Central memory CD8-positive, alpha-beta T cell (primary cell): ENCODE measurements around the gene RPS4Y1.

Experiments used
- ATAC-seq: fragments of 150-1000 bp; cut with Tn5 transposase; replicated peaks from 2 replicates; pipeline ENCODE4 v1.10.0; 2022; ENCODE audit warnings: mild to moderate bottlenecking, moderate FRiP score, moderate number of reproducible peaks; ENCODE audit not compliant: poor library complexity, severe bottlenecking; ENCODE audit errors: extremely low read depth
- DNase-seq, 2 donors: peaks; one replicate each; pipeline ENCODE4 v3.0.0; 2021; ENCODE audit warnings: low spot score in 2 of 2
- H3K27ac Mint-ChIP-seq: one replicate; pipeline ENCODE4 v1.8.0; 2022; ENCODE audit warnings: low read depth, mild to moderate bottlenecking, moderate library complexity, mixed read lengths
- H3K27me3 Mint-ChIP-seq: one replicate; pipeline ENCODE4 v1.8.0; 2022; ENCODE audit warnings: mixed read lengths
- H3K36me3 Mint-ChIP-seq: one replicate; pipeline ENCODE4 v1.8.0; 2022; ENCODE audit warnings: mild to moderate bottlenecking, moderate library complexity, mixed read lengths; ENCODE audit not compliant: insufficient read depth
- H3K4me1 Mint-ChIP-seq: one replicate; pipeline ENCODE4 v1.8.0; 2022; ENCODE audit warnings: mixed read lengths
- H3K4me3 Mint-ChIP-seq: one replicate; pipeline ENCODE4 v1.8.0; 2022; ENCODE audit warnings: mild to moderate bottlenecking, moderate library complexity, mixed read lengths
- H3K9me3 Mint-ChIP-seq: one replicate; pipeline ENCODE4 v1.8.0; 2022; ENCODE audit warnings: mixed read lengths

The RPS4Y1 gene

DNA sequence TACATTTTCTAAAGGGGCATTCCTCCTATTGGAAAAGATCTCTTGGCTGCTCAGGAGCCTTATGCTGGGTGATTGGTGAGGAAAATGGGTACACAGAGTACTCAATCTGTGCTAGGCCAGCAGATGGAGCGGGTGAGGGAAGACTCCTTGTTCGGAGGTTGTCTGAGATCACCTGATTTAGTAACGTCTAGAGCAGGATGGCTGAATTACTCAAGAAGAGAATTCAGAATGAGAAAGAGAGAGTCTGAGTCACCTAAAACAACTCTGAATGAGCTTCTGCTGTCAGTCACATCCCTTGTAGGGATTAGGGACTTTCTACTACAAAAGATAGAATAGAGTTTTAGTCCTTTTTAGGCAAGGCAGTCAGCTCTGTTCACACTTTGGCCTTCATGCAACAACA lies 46.6 kb downstream of the RPS4Y1 start:
- ATAC-seq (peak; percentile 52), DNase-seq (no peak)
- H3K27me3 Mint-ChIP-seq = no peaks in the 10 kb centered on the region
- H3K27ac Mint-ChIP-seq = peak overlapping the region; percentile 91
- H3K4me1 Mint-ChIP-seq = peaks cover 21% of the 10 kb centered on the region
- H3K9me3 Mint-ChIP-seq = no peaks in the 10 kb centered on the region
- peak overlapping the region; percentile 46 for H3K4me3 Mint-ChIP-seq
- peaks cover 5% of the 10 kb centered on the region for H3K36me3 Mint-ChIP-seq

DNA sequence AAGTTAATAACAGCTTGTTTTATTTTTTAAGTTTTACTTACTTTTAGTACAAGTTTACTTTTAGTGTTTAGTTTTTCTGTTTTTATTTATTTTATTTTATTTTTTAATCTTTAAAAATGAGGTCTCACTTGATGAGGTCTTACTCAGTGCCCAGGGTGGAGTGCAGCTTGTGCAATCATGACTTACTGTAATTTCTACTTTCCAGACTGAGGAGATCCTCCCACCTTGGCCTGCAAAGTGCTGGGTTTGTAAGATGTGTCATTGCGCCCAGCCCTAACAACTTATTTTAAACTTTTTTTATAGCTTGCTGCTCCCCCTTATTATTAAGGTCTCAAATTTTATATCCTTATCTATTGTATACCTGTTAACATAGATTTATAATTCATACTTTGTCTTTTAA lies 52.1 kb downstream of the RPS4Y1 start:
- Mint-ChIP-seq H3K9me3 (no peaks in the 10 kb centered on the region), H3K36me3 (no peaks in the 10 kb centered on the region), H3K27ac (no peak overlapping the region), H3K27me3 (no peaks in the 10 kb centered on the region), H3K4me3 (no peak overlapping the region), H3K4me1 (peaks cover 2% of the 10 kb centered on the region)
- ATAC-seq = no peak
- DNase-seq = no peak

DNA sequence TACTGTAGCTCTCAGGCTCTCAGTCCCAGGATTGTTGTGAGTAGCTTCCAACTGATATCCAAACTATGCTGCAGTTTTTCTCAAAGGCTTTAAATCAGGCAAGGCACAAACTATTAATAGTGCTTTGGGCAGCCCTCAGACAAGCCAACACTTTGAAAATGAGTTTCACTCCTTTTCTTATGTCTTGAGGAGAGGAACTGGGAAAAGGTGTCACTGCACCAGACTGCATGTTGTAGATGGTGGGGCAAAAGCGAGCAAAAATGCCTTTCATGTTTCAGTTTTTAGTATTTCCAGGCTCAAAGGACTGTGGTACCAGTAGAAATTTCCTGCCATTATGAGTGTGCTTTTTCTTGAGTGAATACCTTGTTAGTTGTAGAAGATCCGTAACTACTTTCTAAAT lies 54.6 kb downstream of the RPS4Y1 start:
- Mint-ChIP-seq H3K9me3 (no peaks in the 10 kb centered on the region), H3K4me1 (no peaks in the 10 kb centered on the region), H3K27ac (no peak overlapping the region), H3K4me3 (no peak overlapping the region), H3K27me3 (peaks cover 16% of the 10 kb centered on the region), H3K36me3 (no peaks in the 10 kb centered on the region)
- DNase-seq (no peak), ATAC-seq (no peak)

DNA sequence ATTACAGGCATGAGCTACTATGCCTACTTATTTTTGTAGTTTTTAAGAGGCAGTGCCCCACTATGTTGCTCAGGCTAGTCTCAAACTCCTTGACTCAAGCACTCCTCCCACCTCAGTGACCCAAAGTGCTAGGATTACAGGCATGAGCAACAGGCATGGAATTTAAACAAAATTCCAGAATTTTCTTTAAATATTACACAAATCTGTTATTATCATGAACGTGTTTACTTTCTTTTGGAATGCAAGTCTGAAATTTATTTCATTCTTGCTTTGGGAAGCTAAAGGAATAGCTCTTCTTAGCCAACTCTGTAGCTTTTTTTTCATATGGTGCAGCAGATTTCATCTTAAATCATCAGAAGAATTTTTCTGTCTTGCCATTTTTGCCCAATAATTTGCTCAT lies 66.0 kb downstream of the RPS4Y1 start:
- Mint-ChIP-seq H3K36me3 (no peaks in the 10 kb centered on the region), H3K4me3 (no peak overlapping the region), H3K27ac (no peak overlapping the region), H3K27me3 (no peaks in the 10 kb centered on the region), H3K9me3 (peaks cover 4% of the 10 kb centered on the region), H3K4me1 (peaks cover 4% of the 10 kb centered on the region)
- DNase-seq = no peak
- ATAC-seq = no peak

DNA sequence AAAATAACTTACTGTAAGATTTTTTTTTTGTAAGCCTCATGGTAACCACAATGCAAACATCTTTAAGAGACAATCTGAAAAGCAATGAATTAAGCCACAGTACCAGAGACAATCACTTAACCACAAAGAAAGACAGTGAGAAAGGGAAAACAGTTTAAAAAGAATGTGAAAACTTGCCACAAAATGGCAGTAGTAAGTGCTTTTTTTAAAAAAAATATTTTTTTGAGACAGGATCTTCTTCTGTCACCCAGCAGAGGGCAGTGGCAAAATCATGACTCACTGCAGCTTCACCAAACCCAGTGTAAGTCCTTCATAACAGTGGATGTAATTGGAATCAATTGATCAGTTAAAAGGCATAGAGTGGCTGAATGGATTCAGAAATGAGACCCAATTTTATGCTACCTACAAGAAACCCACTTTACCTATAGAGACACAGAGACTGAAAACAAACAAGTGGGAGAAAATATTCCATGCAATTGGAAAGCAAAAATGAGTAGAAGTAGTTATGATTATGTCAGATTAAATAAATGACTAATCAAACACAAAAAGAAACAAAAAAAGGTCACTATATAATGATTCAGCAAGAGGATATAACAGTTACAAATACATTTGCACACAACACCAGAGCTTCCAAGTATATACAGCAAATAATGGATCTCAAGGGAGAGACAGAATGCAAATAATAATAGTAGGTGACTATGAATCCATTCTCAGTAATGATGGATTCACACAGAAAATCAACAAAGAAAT lies 71.8 kb downstream of the RPS4Y1 start:
- H3K9me3 Mint-ChIP-seq = peaks cover 8% of the 10 kb centered on the region
- no peak overlapping the region for H3K4me3 Mint-ChIP-seq
- no peaks in the 10 kb centered on the region for H3K36me3 Mint-ChIP-seq
- ATAC-seq = peak; percentile 85
- H3K27ac Mint-ChIP-seq = peak overlapping the region; percentile 9
- no peaks in the 10 kb centered on the region for H3K27me3 Mint-ChIP-seq
- DNase-seq = no peak
- H3K4me1 Mint-ChIP-seq = peaks cover 14% of the 10 kb centered on the region
